ENCODE results near the gene AAMDC.

The AAMDC gene

DNA sequence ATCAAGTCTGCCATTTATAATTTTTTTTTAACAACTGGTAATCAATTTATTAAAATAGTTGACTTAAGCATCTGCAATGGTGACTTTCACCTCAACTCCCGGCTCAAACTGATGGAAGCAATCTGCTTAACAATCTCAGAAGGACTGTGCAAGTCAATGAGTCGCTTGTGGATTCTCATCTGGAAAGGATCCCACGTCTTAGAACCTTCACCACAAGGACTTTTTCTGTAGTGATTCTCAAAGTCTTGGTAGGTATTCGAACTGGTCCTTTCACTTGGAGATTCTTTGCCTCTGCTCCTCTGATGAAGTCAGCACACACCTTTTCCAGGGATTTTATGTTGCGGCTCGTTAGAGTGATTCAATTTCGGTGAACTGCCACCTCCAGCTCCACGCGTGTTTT is 7.7 kb upstream of the AAMDC start:
- no peak overlapping the region for H2AFZ ChIP-seq (ENCODE audit: insufficient read depth, low read length, poor library complexity)
- no peaks in the 10 kb centered on the region for H3K27me3 ChIP-seq (ENCODE audit: insufficient read depth, low read length)
- DNase-seq = no peak
- WGBS (ENCODE audit: extremely low coverage, insufficient coverage, insufficient read length) = no CpG with 5 or more reads among the region's 9 CpGs
- no peak overlapping the region for H2BK12ac ChIP-seq (ENCODE audit: low read length)
- H3K18ac ChIP-seq (ENCODE audit: low read length) = no peak overlapping the region
- H3K14ac ChIP-seq (ENCODE audit: low read length) = no peak overlapping the region
- H3K36me3 ChIP-seq (ENCODE audit: control insufficient read depth in 1 of 2, insufficient read depth in 2 of 2, low read length in 2 of 2) = peaks cover 0 to 1% of the 10 kb centered on the region in 2 experiments
- H2BK5ac ChIP-seq (ENCODE audit: low read depth, low read length, poor library complexity) = no peak overlapping the region
- no peak overlapping the region for H4K91ac ChIP-seq (ENCODE audit: low read depth, low read length)
- H3K9ac ChIP-seq (ENCODE audit: low read length) = no peak overlapping the region
- H3K9me3 ChIP-seq (ENCODE audit: insufficient read depth, low read depth, low read length) = no peaks in the 10 kb centered on the region
- no peaks in the 10 kb centered on the region for H3K4me1 ChIP-seq (ENCODE audit: control insufficient read depth in 1 of 2, insufficient read depth in 2 of 2, low read length in 2 of 2)
- H3K79me2 ChIP-seq (ENCODE audit: control insufficient read depth, insufficient read depth, low read length, poor library complexity) = peaks cover 6% of the 10 kb centered on the region
- H3K79me1 ChIP-seq (ENCODE audit: low read length) = no peaks in the 10 kb centered on the region
- H3K23ac ChIP-seq (ENCODE audit: low read length) = no peak overlapping the region
- no peak overlapping the region for H3K4me2 ChIP-seq (ENCODE audit: low read length)
- no peak overlapping the region for H3K27ac ChIP-seq (ENCODE audit: low read depth, low read length)
- no peak overlapping the region for H2BK120ac ChIP-seq (ENCODE audit: insufficient read depth, low read length, poor library complexity)
- no peak overlapping the region for H3K4me3 ChIP-seq (ENCODE audit: low read depth, low read length)
- H4K8ac ChIP-seq (ENCODE audit: low read depth, low read length) = no peak overlapping the region
- H3K4ac ChIP-seq (ENCODE audit: low read depth, low read length) = no peak overlapping the region
- H2AK5ac ChIP-seq (ENCODE audit: low read length) = no peak overlapping the region
- no peak overlapping the region for H4K12ac ChIP-seq (ENCODE audit: low read depth, low read length)

GRCh38 chr11:77814848-77815247 is 6.1 kb upstream of the AAMDC start:
- Histone ChIP-seq H2AFZ (ENCODE audit: insufficient read depth, low read length, poor library complexity) (no peak overlapping the region), H3K4me2 (ENCODE audit: low read length) (no peak overlapping the region), H3K4ac (ENCODE audit: low read depth, low read length) (peak overlapping the region; percentile 98), H3K23ac (ENCODE audit: low read length) (no peak overlapping the region), H3K4me1 (ENCODE audit: control insufficient read depth in 1 of 2, insufficient read depth in 2 of 2, low read length in 2 of 2) (no peaks in the 10 kb centered on the region), H2AK5ac (ENCODE audit: low read length) (no peak overlapping the region), H3K4me3 (ENCODE audit: low read depth, low read length) (no peak overlapping the region), H3K18ac (ENCODE audit: low read length) (no peak overlapping the region), H3K79me1 (ENCODE audit: low read length) (peaks cover 4% of the 10 kb centered on the region), H4K12ac (ENCODE audit: low read depth, low read length) (no peak overlapping the region), H2BK5ac (ENCODE audit: low read depth, low read length, poor library complexity) (no peak overlapping the region), H4K8ac (ENCODE audit: low read depth, low read length) (no peak overlapping the region), H3K27ac (ENCODE audit: low read depth, low read length) (no peak overlapping the region), H3K9me3 (ENCODE audit: insufficient read depth, low read depth, low read length) (no peaks in the 10 kb centered on the region), H3K14ac (ENCODE audit: low read length) (no peak overlapping the region), H3K36me3 (ENCODE audit: control insufficient read depth in 1 of 2, insufficient read depth in 2 of 2, low read length in 2 of 2) (peaks cover 0 to 1% of the 10 kb centered on the region in 2 experiments), H4K91ac (ENCODE audit: low read depth, low read length) (no peak overlapping the region), H3K27me3 (ENCODE audit: insufficient read depth, low read length) (no peaks in the 10 kb centered on the region), H2BK12ac (ENCODE audit: low read length) (no peak overlapping the region), H3K9ac (ENCODE audit: low read length) (no peak overlapping the region), H2BK120ac (ENCODE audit: insufficient read depth, low read length, poor library complexity) (no peak overlapping the region), H3K79me2 (ENCODE audit: control insufficient read depth, insufficient read depth, low read length, poor library complexity) (peaks cover 12% of the 10 kb centered on the region)
- no CpG with 5 or more reads among the region's 3 CpGs for WGBS (ENCODE audit: extremely low coverage, insufficient coverage, insufficient read length)
- DNase-seq = no peak

DNA sequence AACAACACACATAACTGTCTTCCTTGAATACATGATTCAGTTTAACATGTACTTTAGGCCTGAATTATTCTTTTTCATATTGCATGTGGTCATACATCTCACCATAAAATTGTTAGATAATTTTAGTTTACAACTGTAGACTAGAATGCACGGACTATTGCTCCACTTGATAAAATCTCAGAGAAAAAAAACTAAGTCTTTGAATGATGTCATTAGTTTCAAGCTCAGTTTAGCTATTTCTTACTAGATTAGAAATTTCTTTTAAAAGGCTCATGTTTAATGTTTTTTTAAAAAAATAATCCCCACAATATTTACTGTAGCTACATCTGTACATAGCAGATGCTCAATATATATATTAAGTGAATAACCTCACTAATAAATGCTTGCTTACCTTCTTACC is 5.5 kb upstream of the AAMDC start:
- Histone ChIP-seq H4K12ac (ENCODE audit: low read depth, low read length) (no peak overlapping the region), H2AFZ (ENCODE audit: insufficient read depth, low read length, poor library complexity) (no peak overlapping the region), H3K36me3 (ENCODE audit: control insufficient read depth in 1 of 2, insufficient read depth in 2 of 2, low read length in 2 of 2) (peaks cover 0 to 1% of the 10 kb centered on the region in 2 experiments), H4K8ac (ENCODE audit: low read depth, low read length) (no peak overlapping the region), H3K79me1 (ENCODE audit: low read length) (peaks cover 10% of the 10 kb centered on the region), H2BK120ac (ENCODE audit: insufficient read depth, low read length, poor library complexity) (no peak overlapping the region), H2AK5ac (ENCODE audit: low read length) (no peak overlapping the region), H3K27me3 (ENCODE audit: insufficient read depth, low read length) (no peaks in the 10 kb centered on the region), H3K9me3 (ENCODE audit: insufficient read depth, low read depth, low read length) (no peaks in the 10 kb centered on the region), H3K4me3 (ENCODE audit: low read depth, low read length) (no peak overlapping the region), H3K14ac (ENCODE audit: low read length) (no peak overlapping the region), H3K18ac (ENCODE audit: low read length) (no peak overlapping the region), H3K4me1 (ENCODE audit: control insufficient read depth in 1 of 2, insufficient read depth in 2 of 2, low read length in 2 of 2) (no peaks in the 10 kb centered on the region), H3K9ac (ENCODE audit: low read length) (no peak overlapping the region), H3K23ac (ENCODE audit: low read length) (no peak overlapping the region), H3K79me2 (ENCODE audit: control insufficient read depth, insufficient read depth, low read length, poor library complexity) (peaks cover 18% of the 10 kb centered on the region), H2BK5ac (ENCODE audit: low read depth, low read length, poor library complexity) (no peak overlapping the region), H3K4ac (ENCODE audit: low read depth, low read length) (no peak overlapping the region), H3K27ac (ENCODE audit: low read depth, low read length) (no peak overlapping the region), H4K91ac (ENCODE audit: low read depth, low read length) (no peak overlapping the region), H2BK12ac (ENCODE audit: low read length) (no peak overlapping the region), H3K4me2 (ENCODE audit: low read length) (no peak overlapping the region)
- WGBS (ENCODE audit: extremely low coverage, insufficient coverage, insufficient read length) = no CpG with 5 or more reads among the region's 1 CpG
- no peak for DNase-seq

- Histone ChIP-seq H4K91ac (ENCODE audit: low read depth, low read length) (peak overlapping the region; percentile 89), H2AFZ (ENCODE audit: insufficient read depth, low read length, poor library complexity) (peak overlapping the region; percentile 99), H3K79me2 (ENCODE audit: control insufficient read depth, insufficient read depth, low read length, poor library complexity) (peaks cover 16% of the 10 kb centered on the region), H3K23ac (ENCODE audit: low read length) (no peak overlapping the region), H3K27ac (ENCODE audit: low read depth, low read length) (peak overlapping the region; percentile 89), H2BK12ac (ENCODE audit: low read length) (no peak overlapping the region), H3K18ac (ENCODE audit: low read length) (peak overlapping the region; percentile 86), H3K4me2 (ENCODE audit: low read length) (peak overlapping the region; percentile 97), H3K4me3 (ENCODE audit: low read depth, low read length) (peak overlapping the region; percentile 93), H4K8ac (ENCODE audit: low read depth, low read length) (peak overlapping the region; percentile 79), H3K9ac (ENCODE audit: low read length) (peak overlapping the region; percentile 79), H4K12ac (ENCODE audit: low read depth, low read length) (peak overlapping the region; percentile 19), H2BK120ac (ENCODE audit: insufficient read depth, low read length, poor library complexity) (no peak overlapping the region), H3K79me1 (ENCODE audit: low read length) (peaks cover 13% of the 10 kb centered on the region), H3K14ac (ENCODE audit: low read length) (peak overlapping the region; percentile 97), H3K36me3 (ENCODE audit: control insufficient read depth in 1 of 2, insufficient read depth in 2 of 2, low read length in 2 of 2) (no peaks in the 10 kb centered on the region), H3K4me1 (ENCODE audit: control insufficient read depth in 1 of 2, insufficient read depth in 2 of 2, low read length in 2 of 2) (peaks cover 0 to 2% of the 10 kb centered on the region in 2 experiments), H3K9me3 (ENCODE audit: insufficient read depth, low read depth, low read length) (no peaks in the 10 kb centered on the region), H2BK5ac (ENCODE audit: low read depth, low read length, poor library complexity) (peak overlapping the region; percentile 74), H3K4ac (ENCODE audit: low read depth, low read length) (peak overlapping the region; percentile 75), H2AK5ac (ENCODE audit: low read length) (no peak overlapping the region), H3K27me3 (ENCODE audit: insufficient read depth, low read length) (no peaks in the 10 kb centered on the region)
- no CpG with 5 or more reads among the region's 19 CpGs for WGBS (ENCODE audit: extremely low coverage, insufficient coverage, insufficient read length)
- DNase-seq = peak; percentile 88
These were observed 1.5 kb upstream of the AAMDC start for GRCh38 chr11:77819411-77819920.
